GM10248 (cell line): ENCODE results near the gene HOXA2.

Experiments used
- CTCF ChIA-PET: fragments of 300-600 bp; sonication (Branson Sonifier 250); formaldehyde crosslinking; extraction: SDS; loops from one replicate; lab custom pipeline; 2021; ENCODE audit warnings: antibody characterized with exemption; lab: Yijun Ruan, JAX
- POLR2A ChIA-PET: fragments of 350-650 bp; sonication (Branson Sonifier 250); formaldehyde crosslinking; extraction: SDS; loops from one replicate; lab custom pipeline; 2020; ENCODE audit warnings: antibody characterized with exemption; lab: Yijun Ruan, JAX
- DNase-seq: peaks from one replicate; pipeline ENCODE4 v3.0.0; 2012; ENCODE audit errors: extremely low spot score
- TF ChIP-seq, protein P1 (sequence below): IDR thresholded peaks from 2 replicates; pipeline ENCODE4 v1.5.1; 2012; ENCODE audit warnings: mild to moderate bottlenecking, low read depth; ENCODE audit errors: extremely low read depth, missing control alignments, control extremely low read depth

HOXA2 gene

DNA sequence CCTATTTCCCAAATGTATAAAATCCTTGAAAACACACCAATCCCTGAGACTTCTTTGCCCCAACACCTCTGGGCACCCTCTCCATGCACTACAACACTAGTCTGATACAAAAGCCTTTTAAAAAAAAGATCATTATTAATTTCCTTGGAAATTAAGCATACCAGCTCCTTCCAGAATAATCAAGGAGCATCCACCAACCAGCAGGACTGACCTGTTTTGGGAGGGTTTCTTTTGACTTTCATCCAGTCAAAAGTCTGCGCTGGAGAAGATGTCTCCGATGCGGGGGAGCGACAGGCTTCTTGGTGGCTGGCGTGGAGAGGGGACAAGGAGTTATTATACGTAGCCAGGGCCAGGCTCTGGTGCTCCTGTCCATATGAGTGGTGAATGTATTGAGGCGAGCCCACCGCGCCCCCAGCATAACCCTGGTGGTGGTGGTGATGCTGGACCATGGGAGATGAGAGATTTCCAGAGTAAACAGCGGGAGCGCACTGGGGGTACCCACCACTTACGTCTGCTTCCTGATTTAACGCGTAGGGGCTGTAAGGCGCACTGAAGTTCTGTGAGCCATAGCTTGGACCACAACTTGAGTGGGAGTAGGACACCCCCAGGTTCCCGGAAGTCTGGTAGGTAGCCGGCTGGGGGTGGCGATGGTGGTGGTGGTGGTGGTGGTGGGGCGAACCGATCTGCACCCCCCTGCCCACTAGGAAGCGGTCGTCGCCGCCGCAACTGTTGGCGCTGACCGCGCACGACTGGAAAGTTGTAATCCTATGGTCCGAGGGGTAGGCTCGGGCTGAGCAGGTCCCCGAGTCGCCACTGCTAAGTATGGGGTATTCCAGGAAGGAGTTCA lies 7.2 kb downstream of the HOXA2 start:
- DNase-seq = no peak
- ChIA-PET CTCF (interaction anchor here (2.1 to 2.8 kb wide), 3 partner anchors 11 to 13 kb away, joined by 7 to 13 read pairs (median 8); no protein-coding TSS in a partner anchor), POLR2A (no interaction called here)
- TF ChIP-seq, protein P1, sequence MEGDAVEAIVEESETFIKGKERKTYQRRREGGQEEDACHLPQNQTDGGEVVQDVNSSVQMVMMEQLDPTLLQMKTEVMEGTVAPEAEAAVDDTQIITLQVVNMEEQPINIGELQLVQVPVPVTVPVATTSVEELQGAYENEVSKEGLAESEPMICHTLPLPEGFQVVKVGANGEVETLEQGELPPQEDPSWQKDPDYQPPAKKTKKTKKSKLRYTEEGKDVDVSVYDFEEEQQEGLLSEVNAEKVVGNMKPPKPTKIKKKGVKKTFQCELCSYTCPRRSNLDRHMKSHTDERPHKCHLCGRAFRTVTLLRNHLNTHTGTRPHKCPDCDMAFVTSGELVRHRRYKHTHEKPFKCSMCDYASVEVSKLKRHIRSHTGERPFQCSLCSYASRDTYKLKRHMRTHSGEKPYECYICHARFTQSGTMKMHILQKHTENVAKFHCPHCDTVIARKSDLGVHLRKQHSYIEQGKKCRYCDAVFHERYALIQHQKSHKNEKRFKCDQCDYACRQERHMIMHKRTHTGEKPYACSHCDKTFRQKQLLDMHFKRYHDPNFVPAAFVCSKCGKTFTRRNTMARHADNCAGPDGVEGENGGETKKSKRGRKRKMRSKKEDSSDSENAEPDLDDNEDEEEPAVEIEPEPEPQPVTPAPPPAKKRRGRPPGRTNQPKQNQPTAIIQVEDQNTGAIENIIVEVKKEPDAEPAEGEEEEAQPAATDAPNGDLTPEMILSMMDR = no peak

DNA sequence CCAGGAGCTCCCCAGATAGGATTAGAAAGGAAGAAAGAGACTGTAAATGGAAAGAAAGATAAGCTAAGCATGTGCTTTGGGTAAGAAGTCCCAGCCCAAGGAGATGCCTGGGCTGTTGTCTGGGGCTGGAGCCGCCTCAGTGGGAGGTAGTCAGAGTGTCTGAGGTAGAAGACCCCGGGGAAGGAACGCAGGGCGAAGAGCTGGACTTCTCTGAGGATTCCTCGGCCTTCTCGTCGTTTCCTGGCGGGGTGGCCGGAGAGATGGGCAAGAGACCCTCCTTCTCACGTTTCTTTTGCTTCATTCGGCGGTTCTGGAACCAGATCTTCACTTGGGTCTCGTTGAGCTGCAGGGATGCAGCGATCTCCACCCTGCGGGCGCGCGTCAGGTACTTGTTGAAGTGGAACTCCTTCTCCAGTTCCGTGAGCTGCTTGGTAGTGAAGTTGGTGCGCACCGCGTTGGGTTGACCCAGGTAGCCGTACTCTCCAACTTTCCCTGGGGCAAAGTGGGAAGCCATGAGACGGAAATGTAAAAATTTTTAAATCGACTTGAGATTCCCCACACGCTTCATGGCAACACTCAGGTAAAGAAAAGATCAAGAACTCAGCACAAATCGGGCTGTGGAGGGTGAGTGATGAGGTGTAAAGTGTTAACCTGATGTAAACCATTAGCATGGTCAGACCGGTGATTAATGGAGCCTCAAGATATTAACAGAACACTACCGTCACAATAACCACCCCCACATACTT lies 8.0 kb downstream of the HOXA2 start:
- POLR2A ChIA-PET = no interaction called here
- CTCF ChIA-PET = interaction anchor here (0.6 to 2.6 kb wide), 4 partner anchors 10 to 56 kb away, joined by 3 to 13 read pairs (median 6); no protein-coding TSS in a partner anchor
- DNase-seq = no peak
- TF ChIP-seq, protein P1 = no peak

DNA sequence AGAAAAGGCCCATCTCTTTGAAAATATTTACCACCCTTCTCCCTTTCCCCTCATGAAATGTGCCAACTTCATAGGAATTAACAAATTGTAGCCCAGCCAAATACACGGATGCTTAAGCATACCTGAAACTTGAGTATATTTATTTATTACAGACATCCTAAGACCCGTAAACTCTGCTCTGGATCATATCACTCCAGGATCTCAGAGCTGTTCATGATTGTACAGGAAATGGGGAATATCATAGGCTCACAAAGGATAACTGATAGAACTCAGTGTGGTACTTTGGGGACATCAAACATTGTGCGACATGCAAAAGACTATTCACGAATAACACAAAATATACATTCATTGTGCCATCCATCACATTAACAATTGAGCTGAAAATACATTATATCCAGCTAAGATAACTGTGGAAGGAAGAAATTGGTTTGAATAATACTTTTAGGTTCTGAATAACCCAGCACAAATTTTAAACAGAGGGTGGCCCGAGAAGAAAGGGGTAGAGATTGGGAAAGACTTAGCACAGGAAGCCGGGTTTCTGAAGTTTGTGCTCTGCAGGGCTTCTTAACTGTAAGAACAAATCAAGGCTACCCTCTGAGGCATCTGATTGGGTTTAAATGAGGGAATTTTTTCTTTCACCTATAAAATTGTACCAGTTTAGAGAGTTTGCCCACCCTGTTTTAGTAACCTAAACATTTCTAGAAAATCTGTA lies 9.1 kb downstream of the HOXA2 start:
- POLR2A ChIA-PET = interaction anchor here (0.6 kb wide), 1 partner anchor 224 kb away, joined by 4 read pairs; no protein-coding TSS in a partner anchor
- CTCF ChIA-PET = interaction anchor here (0.8 to 2.6 kb wide), 6 partner anchors 9 to 426 kb away, joined by 3 to 13 read pairs (median 5); no protein-coding TSS in a partner anchor
- DNase-seq = no peak
- TF ChIP-seq, protein P1 = no peak

DNA sequence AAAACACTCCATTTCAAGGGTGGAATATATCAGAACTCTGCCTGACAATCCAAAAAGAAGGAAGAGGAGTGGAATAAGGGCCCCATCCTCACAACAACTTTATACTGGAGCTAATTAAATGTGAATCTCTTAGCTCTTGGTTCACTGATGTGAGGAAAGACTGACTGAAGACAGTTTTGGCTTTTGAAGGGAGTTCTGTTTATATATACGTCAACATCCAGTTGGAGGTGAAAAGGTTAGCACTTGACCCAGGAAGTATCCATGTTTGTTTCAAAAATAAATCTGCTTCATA lies 9.7 kb downstream of the HOXA2 start:
- TF ChIP-seq, protein P1 = no peak
- DNase-seq = no peak
- POLR2A ChIA-PET = no interaction called here
- CTCF ChIA-PET = interaction anchor here (0.8 to 2.6 kb wide), 5 partner anchors 9 to 425 kb away, joined by 3 to 13 read pairs (median 6); no protein-coding TSS in a partner anchor

DNA sequence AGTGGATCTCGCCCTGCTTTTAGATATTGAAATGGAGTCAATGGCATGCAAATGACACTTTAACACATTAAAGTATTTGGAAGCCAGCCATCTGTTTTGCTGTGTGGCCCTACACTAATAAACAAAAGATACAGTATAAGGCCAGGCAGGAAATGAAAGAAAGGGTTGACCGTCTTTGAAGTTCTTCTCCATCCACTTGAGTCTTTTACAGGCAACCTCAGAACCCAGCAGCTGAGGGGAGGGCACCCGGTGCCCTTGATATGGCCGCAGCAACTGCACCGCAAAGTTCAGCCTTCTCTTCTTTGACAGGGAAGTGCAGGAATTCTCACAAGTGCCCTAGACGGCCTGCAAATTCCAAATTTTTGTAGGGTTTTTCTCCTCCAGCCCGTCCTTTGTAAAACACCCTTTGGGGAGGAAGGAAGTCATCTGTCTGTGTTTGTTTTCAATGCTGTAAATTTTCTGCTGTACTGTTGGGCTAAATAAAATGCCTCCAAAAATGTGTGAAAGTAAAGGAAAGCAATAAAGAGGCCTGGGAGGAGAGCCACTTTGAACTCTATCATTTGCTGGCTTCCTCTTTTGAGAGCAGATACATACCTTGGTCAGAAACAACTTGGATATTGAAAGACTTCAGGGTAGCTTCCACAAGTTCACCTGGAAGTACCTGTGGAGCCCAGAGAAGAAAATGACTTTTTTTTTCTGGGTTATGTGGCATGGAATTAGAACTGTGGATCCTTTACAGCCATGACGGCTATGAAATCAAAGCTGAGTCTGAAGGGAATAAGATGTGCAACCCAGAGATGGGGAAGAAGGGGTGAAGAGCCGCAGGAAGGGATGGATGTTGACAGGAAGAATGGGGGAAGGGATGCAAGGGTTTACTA lies 10.3 kb downstream of the HOXA2 start:
- POLR2A ChIA-PET = no interaction called here
- CTCF ChIA-PET = interaction anchor here (0.9 to 2.6 kb wide), 4 partner anchors 8 to 67 kb away, joined by 3 to 13 read pairs (median 7); no protein-coding TSS in a partner anchor
- TF ChIP-seq, protein P1 = no peak
- no peak for DNase-seq
